Hepatocyte (in vitro differentiated cells): Measurements from ENCODE around the gene PAPPA2. TPM values are rescaled to one million over a fixed set of nuclear protein-coding genes. Genes with fewer than 3 reads are reported as not detected.

Source experiments
- DNase-seq: peaks from one replicate; pipeline ENCODE4 v3.0.0-alpha.2; 2016; ENCODE audit warnings: low spot score
- H2AFZ ChIP-seq: fragments of 200-600 bp; sonication (generic); 2 replicates; pipeline ENCODE4 v1.6.0; 2016; ENCODE audit warnings: antibody characterized with exemption, mild to moderate bottlenecking
- H3K27ac ChIP-seq: fragments of 200-600 bp; sonication (generic); 2 replicates; pipeline ENCODE4 v1.5.1; 2016; ENCODE audit warnings: mild to moderate bottlenecking
- H3K27me3 ChIP-seq: fragments of 200-600 bp; sonication (generic); 2 replicates; pipeline ENCODE4 v1.6.1; 2016
- H3K36me3 ChIP-seq: fragments of 200-600 bp; sonication (generic); replicated peaks from 2 replicates; pipeline ENCODE4 v1.5.1; 2016; ENCODE audit warnings: low read depth; ENCODE audit not compliant: insufficient read depth
- H3K4me1 ChIP-seq: fragments of 200-600 bp; sonication (generic); 2 replicates; pipeline ENCODE4 v1.5.1; 2016; ENCODE audit warnings: mild to moderate bottlenecking, moderate library complexity; ENCODE audit not compliant: insufficient read depth
- H3K4me2 ChIP-seq: fragments of 200-600 bp; sonication (generic); 2 replicates; pipeline ENCODE4 v1.6.0; 2016
- H3K4me3 ChIP-seq: fragments of 200-600 bp; sonication (generic); 2 replicates; pipeline ENCODE4 v1.5.1; 2016; ENCODE audit warnings: mild to moderate bottlenecking
- H3K79me2 ChIP-seq: fragments of 200-600 bp; sonication (generic); 2 replicates; pipeline ENCODE4 v1.6.0; 2017; ENCODE audit warnings: mild to moderate bottlenecking
- H3K9me2 ChIP-seq: fragments of 200-600 bp; sonication (generic); replicated peaks from 2 replicates; pipeline ENCODE4 v1.6.0; 2017; ENCODE audit warnings: mild to moderate bottlenecking; ENCODE audit not compliant: insufficient read depth
- H3K9me3 ChIP-seq: fragments of 200-600 bp; sonication (generic); 2 replicates; pipeline ENCODE4 v1.5.1; 2016; ENCODE audit warnings: low read depth, mild to moderate bottlenecking
- H4K20me1 ChIP-seq: fragments of 200-600 bp; sonication (generic); 2 replicates; pipeline ENCODE4 v1.6.0; 2016; ENCODE audit warnings: mild to moderate bottlenecking; ENCODE audit not compliant: insufficient read depth, poor library complexity, severe bottlenecking
- EZH2 ChIP-seq: fragments of 200-600 bp; sonication (generic); IDR thresholded peaks from 2 replicates; pipeline ENCODE4 v1.6.1; 2016; ENCODE audit warnings: antibody characterized with exemption, mild to moderate bottlenecking, borderline replicate concordance
- EZH2phosphoT487 ChIP-seq: fragments of 200-600 bp; sonication (generic); IDR thresholded peaks from one replicate; pipeline ENCODE4 v1.6.1; 2018; ENCODE audit warnings: antibody characterized with exemption, mild to moderate bottlenecking, low read depth, moderate library complexity; ENCODE audit not compliant: unreplicated experiment, severe bottlenecking
- WGBS: methylation state at CpG from one replicate; pipeline ENCODE4 v1.1.6; 2016; ENCODE audit warnings: low lambda C conversion rate; ENCODE audit errors: missing lambda C conversion rate; 5-methylcytosine and 5-hydroxymethylcytosine counted together
- polyA plus RNA-seq: library from polyadenylated mRNA; unstranded; fragments of >200 nt; fragmentation: Nextera tagmentation; extraction: Ambion mirVana; gene quantifications from 2 replicates; pipeline ENCODE4 v1.2.1, GENCODE V29; 2016
- total RNA-seq: library from RNA; depleted of rRNA; stranded (reverse); fragments of >200 nt; gene quantifications from 2 replicates; pipeline ENCODE4 v1.2.3, GENCODE V29; 2014
- TF ChIP-seq, protein P1 (sequence below): fragments of 200-600 bp; sonication (generic); IDR thresholded peaks from 2 replicates; pipeline ENCODE4 v1.5.1; 2016; ENCODE audit warnings: antibody characterized with exemption, mild to moderate bottlenecking; ENCODE audit not compliant: poor library complexity

The PAPPA2 gene
- total and polyA plus RNA-seq, 2 experiments from 2014 or later: 1.9 to 2.6 TPM

DNA sequence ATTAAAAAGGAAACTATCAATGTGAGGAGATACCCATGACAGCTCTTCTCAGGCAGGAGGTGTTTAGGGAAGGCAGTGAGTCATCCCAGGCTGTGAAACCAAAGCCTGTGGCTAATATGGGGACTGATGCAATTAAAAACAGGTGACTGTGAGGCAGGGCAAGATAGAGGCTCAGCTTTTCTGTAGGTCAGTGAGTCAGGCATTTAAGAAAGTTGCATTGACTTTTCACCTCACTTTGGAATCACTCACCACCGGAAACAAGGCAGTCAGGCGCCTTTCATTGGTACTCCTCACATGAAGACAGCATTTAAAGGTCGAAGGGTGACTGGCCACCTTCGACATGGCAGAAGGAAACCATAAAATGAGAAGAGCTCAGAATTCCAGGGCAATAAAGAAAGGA, 54.5 kb downstream of the PAPPA2 start:
- Histone ChIP-seq H3K4me2 (no peak overlapping the region), H3K4me3 (no peak overlapping the region), H3K27ac (peak overlapping the region; percentile 79), H3K36me3 (no peaks in the 10 kb centered on the region), H3K9me2 (no peaks in the 10 kb centered on the region), H2AFZ (no peak overlapping the region), H3K4me1 (peaks cover 9% of the 10 kb centered on the region), H3K79me2 (no peaks in the 10 kb centered on the region), H3K9me3 (no peaks in the 10 kb centered on the region), H3K27me3 (no peaks in the 10 kb centered on the region), H4K20me1 (no peaks in the 10 kb centered on the region)
- peak; percentile 58 for DNase-seq
- WGBS: 67% methylated on average over 4 of the region's 4 CpGs
- no peak for TF ChIP-seq EZH2phosphoT487
- TF ChIP-seq, protein P1, sequence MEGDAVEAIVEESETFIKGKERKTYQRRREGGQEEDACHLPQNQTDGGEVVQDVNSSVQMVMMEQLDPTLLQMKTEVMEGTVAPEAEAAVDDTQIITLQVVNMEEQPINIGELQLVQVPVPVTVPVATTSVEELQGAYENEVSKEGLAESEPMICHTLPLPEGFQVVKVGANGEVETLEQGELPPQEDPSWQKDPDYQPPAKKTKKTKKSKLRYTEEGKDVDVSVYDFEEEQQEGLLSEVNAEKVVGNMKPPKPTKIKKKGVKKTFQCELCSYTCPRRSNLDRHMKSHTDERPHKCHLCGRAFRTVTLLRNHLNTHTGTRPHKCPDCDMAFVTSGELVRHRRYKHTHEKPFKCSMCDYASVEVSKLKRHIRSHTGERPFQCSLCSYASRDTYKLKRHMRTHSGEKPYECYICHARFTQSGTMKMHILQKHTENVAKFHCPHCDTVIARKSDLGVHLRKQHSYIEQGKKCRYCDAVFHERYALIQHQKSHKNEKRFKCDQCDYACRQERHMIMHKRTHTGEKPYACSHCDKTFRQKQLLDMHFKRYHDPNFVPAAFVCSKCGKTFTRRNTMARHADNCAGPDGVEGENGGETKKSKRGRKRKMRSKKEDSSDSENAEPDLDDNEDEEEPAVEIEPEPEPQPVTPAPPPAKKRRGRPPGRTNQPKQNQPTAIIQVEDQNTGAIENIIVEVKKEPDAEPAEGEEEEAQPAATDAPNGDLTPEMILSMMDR: no peak
- no peak for TF ChIP-seq EZH2

DNA sequence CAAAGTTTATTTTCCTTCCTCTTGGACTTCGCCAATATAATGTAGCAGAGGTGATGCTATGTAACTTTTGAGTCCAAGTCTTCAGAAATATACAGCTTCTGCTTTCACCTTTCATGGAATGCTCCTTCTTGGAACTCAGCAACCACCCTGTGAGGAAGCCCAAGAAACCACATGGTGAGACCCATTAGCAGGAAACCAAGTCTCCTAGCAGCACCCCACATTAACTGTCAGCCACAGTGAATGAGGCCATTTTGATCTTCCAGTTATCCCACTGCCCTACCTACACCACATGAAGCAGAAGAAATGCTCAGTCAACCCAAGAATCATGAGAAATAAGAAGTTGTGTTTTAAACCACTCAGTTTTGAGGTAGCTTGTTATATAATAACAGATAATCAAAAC, 58.2 kb downstream of the PAPPA2 start:
- Histone ChIP-seq H3K4me1 (peaks cover 15% of the 10 kb centered on the region), H3K27ac (no peak overlapping the region), H3K4me2 (no peak overlapping the region), H3K27me3 (no peaks in the 10 kb centered on the region), H3K36me3 (no peaks in the 10 kb centered on the region), H3K4me3 (no peak overlapping the region), H2AFZ (no peak overlapping the region), H4K20me1 (no peaks in the 10 kb centered on the region), H3K9me3 (no peaks in the 10 kb centered on the region), H3K79me2 (no peaks in the 10 kb centered on the region), H3K9me2 (no peaks in the 10 kb centered on the region)
- WGBS: 89% methylated on average over 1 of the region's 1 CpG
- DNase-seq: no peak
- no peak for TF ChIP-seq EZH2phosphoT487
- TF ChIP-seq EZH2: no peak
- TF ChIP-seq, protein P1: no peak

DNA sequence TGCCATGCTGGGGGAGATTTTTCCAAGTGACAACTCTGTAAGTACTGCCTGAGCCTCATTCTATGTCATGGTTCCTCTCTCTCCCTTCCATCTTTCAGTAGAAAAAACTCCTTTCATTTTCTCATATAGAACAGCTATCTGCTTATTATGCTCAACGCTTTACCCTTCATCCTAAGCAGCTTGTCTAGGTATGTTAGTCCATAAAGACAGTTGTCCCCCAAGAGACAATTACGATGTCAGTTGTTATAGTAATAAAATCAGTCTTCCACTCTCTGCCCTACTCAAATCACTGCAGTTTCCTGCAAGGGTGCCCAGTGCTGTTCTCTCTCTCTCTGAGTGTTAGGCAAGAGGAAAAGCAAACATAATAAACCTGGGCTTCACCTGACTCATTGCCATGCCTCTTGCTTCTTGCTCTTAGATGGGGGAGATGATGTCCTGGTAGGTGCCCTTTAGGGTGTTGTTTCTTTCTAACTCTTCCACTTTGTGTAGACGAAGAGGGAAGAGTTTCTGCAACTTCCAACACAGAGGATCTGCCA, 59.4 kb downstream of the PAPPA2 start:
- TF ChIP-seq EZH2phosphoT487: no peak
- TF ChIP-seq, protein P1: no peak
- TF ChIP-seq EZH2: no peak
- Histone ChIP-seq H3K4me1 (peaks cover 15% of the 10 kb centered on the region), H3K9me2 (no peaks in the 10 kb centered on the region), H3K36me3 (no peaks in the 10 kb centered on the region), H3K4me3 (no peak overlapping the region), H3K27ac (peak overlapping the region; percentile 58), H3K79me2 (no peaks in the 10 kb centered on the region), H2AFZ (no peak overlapping the region), H4K20me1 (no peaks in the 10 kb centered on the region), H3K27me3 (no peaks in the 10 kb centered on the region), H3K9me3 (no peaks in the 10 kb centered on the region), H3K4me2 (no peak overlapping the region)
- 63% methylated on average over 3 of the region's 3 CpGs for WGBS
- peak; percentile 60 for DNase-seq
